Kidney epithelial cell (primary cell): Measurements from ENCODE around the gene LPXN. TPM values are rescaled to one million over a fixed set of nuclear protein-coding genes. Genes with fewer than 3 reads are reported as not detected.

Experiments used
- DNase-seq: peaks from one replicate; pipeline ENCODE4 v3.0.0-alpha.2; 2010; ENCODE audit warnings: low read depth
- H3K27me3 ChIP-seq: 2 replicates; pipeline ENCODE4 v1.6.0; 2011; ENCODE audit warnings: low read length; ENCODE audit not compliant: control insufficient read depth, insufficient read depth
- H3K36me3 ChIP-seq: 2 replicates; pipeline ENCODE4 v1.5.1; 2011; ENCODE audit warnings: low read length; ENCODE audit not compliant: control insufficient read depth, insufficient read depth
- H3K4me3 ChIP-seq: 2 replicates; pipeline ENCODE4 v1.5.1; 2011; ENCODE audit warnings: low read depth, mild to moderate bottlenecking, control low read depth, low read length
- CTCF ChIP-seq: IDR thresholded peaks from 2 replicates; pipeline ENCODE4 v1.5.1; 2011; ENCODE audit warnings: mild to moderate bottlenecking, moderate library complexity, low read length, control low read depth, inconsistent platforms; ENCODE audit not compliant: insufficient read depth, poor library complexity, severe bottlenecking
- total RNA-seq: library from RNA; depleted of rRNA; stranded (reverse); fragments of >200 nt; gene quantifications from 2 replicates; pipeline ENCODE4 v1.2.3, GENCODE V29; 2015

LPXN gene
- total RNA-seq, 1 donor from 2014 or later, result 5.9 TPM

DNA sequence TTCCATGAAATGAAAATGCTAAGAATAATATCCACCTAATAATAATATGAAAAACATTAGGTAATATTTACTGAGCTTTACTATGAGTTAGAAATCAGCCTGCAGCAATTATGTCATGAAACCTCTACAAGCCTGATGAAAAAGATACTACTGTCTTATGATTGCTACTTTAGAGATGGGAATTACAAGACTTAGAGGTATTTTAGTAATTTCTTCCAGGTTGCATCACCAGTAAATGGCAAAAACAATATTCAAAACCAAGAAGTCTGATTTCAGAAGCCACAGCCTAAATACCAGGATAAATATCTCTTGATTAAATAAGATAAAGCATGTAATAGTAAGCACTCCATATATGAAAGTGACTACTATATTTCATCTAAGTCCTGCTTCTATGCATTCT, 81.6 kb downstream of the LPXN start:
- no peak for TF ChIP-seq CTCF
- DNase-seq, result no peak
- Histone ChIP-seq H3K36me3 (no peaks in the 10 kb centered on the region), H3K4me3 (no peak overlapping the region), H3K27me3 (no peaks in the 10 kb centered on the region)

DNA sequence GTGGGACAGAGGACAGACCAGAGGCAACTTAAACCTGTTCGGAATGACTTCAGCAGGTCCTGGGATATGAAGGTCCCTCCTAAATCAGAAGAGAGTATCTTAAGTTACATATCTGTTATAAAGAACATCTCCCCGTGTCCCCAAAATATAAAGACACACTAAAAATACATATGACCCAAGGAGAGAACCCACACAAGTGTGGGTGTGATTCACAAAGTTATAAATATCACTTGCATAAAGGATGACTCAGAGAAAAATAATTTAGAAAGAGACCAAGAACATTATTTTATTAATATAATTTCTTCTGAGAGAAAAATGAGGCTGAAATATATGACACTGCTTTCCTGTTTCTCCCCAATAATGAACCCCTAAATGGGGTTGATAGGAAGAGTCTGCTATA, 82.0 kb downstream of the LPXN start:
- DNase-seq, result no peak
- Histone ChIP-seq H3K27me3 (no peaks in the 10 kb centered on the region), H3K36me3 (no peaks in the 10 kb centered on the region), H3K4me3 (no peak overlapping the region)
- TF ChIP-seq CTCF, result no peak

GRCh38 chr11:58490827-58491226, 84.8 kb downstream of the LPXN start:
- no peak for DNase-seq
- Histone ChIP-seq H3K36me3 (no peaks in the 10 kb centered on the region), H3K4me3 (no peak overlapping the region), H3K27me3 (no peaks in the 10 kb centered on the region)
- no peak for TF ChIP-seq CTCF

- no peak for DNase-seq
- H3K4me3 ChIP-seq, result no peak overlapping the region
- H3K27me3 ChIP-seq, result no peaks in the 10 kb centered on the region
- no peaks in the 10 kb centered on the region for H3K36me3 ChIP-seq
- no peak for TF ChIP-seq CTCF
Observed at GRCh38 chr11:58487170-58487569, 88.5 kb downstream of the LPXN start.

- no peak for TF ChIP-seq CTCF
- no peak for DNase-seq
- Histone ChIP-seq H3K27me3 (no peaks in the 10 kb centered on the region), H3K36me3 (no peaks in the 10 kb centered on the region), H3K4me3 (no peak overlapping the region)
Observed at GRCh38 chr11:58485961-58486360, 89.7 kb downstream of the LPXN start.

Other genes with a start within 250 kb of the LPXN start
- gene OR5B17, start 216.8 kb downstream of the LPXN start, total RNA-seq, result not detected in 2 replicates
- not detected in 2 replicates for gene OR5B3, start 169.0 kb downstream of the LPXN start, total RNA-seq
- gene OR5B2, start 147.7 kb downstream of the LPXN start, total RNA-seq, result not detected in 2 replicates
- not detected in 2 replicates for gene OR5B12, start 133.6 kb downstream of the LPXN start, total RNA-seq
- gene OR5B21, start 67.8 kb downstream of the LPXN start, total RNA-seq, result not detected in 2 replicates
- gene ZFP91, start 3.2 kb upstream of the LPXN start, total RNA-seq, result 37.1 and 38.6 TPM in 2 replicates
- 0.96 and 1.1 TPM in 2 replicates for gene CNTF, start 46.8 kb upstream of the LPXN start, total RNA-seq
- not detected in 2 replicates for gene GLYAT, start 156.1 kb upstream of the LPXN start, total RNA-seq